ENCODE measurements around the gene AXDND1. TPM values are rescaled to one million over a fixed set of nuclear protein-coding genes. Genes with fewer than 3 reads are reported as not detected.
"Not testable (repeated sequence)": the region's sequence is repeated elsewhere in the genome, so short reads cannot be mapped to it uniquely, and the experiment has no call there.

AXDND1 gene
- total and polyA plus RNA-seq, 2 of the 8 experiments (the other 6 are each of a cell fraction or from before 2014, with no cell fraction given) = 0.61 TPM; not detected in 1

DNA sequence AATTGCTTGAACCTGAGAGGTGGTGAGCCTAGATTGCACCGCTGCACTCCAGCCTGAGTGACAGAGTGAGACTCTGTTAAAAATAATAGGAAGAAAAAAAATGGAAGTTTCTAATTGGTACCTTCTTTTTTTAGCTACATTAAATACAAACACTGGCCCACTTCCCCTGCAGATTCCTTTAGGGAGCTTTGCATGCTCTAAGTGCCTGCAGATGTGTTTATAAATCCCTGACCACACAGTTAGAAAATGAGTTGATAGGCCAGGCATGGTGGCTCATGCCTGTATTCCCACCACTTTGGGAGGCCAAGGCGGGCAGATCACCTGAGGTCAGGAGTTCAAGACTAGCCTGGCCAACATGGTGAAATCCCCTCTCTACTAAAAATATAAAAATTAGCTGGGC lies 4.1 kb upstream of the AXDND1 start:
- H3K27ac ChIP-seq (ENCODE audit: low read depth, low read length); H4K91ac ChIP-seq (replicated peaks; ENCODE audit: insufficient read length, low read length); H2BK5ac ChIP-seq (ENCODE audit: low read depth, low read length); H3K4ac ChIP-seq (replicated peaks; ENCODE audit: insufficient read length, low read depth, low read length); H3K27me3 ChIP-seq (replicated peaks in 1 of 4; ENCODE audit: control insufficient read depth in 3 of 4, extremely low read depth in 1 of 4, insufficient read depth in 3 of 4, low read length in 3 of 4); H3K18ac ChIP-seq (ENCODE audit: extremely low read depth, low read length); H4K20me1 ChIP-seq (replicated peaks in 1 of 2; ENCODE audit: control insufficient read depth in 1 of 2, insufficient read depth in 2 of 2, low read length in 2 of 2); H3K4me1 ChIP-seq (replicated peaks in 1 of 4; ENCODE audit: control insufficient read depth in 3 of 4, insufficient read depth in 4 of 4, low read length in 3 of 4); H3K23ac ChIP-seq (ENCODE audit: insufficient read length); POLR2A ChIA-PET (ENCODE audit: partially characterized antibody); H2BK12ac ChIP-seq (ENCODE audit: low read depth, low read length); H3K56ac ChIP-seq (replicated peaks; ENCODE audit: insufficient read length, low read depth, low read length); H3K23me2 ChIP-seq (ENCODE audit: low read depth, low read length); H3K79me2 ChIP-seq (ENCODE audit: control insufficient read depth in 1 of 2, insufficient read depth in 2 of 2, low read length in 2 of 2); H3K4me3 ChIP-seq (ENCODE audit: extremely low read depth in 1 of 4, insufficient read depth in 2 of 4, low read depth in 3 of 4, low read length in 4 of 4); H3K9ac ChIP-seq (replicated peaks in 1 of 4; ENCODE audit: extremely low read depth in 1 of 4, low read depth in 3 of 4, low read length in 3 of 4); H2AFZ ChIP-seq (ENCODE audit: low read length); H2BK15ac ChIP-seq (ENCODE audit: low read length); H3K4me2 ChIP-seq (ENCODE audit: insufficient read depth in 1 of 2, low read depth in 2 of 2, low read length in 2 of 2); FAIRE-seq; H3K36me3 ChIP-seq (ENCODE audit: control insufficient read depth in 2 of 4, insufficient read depth in 4 of 4, low read length in 3 of 4); H3K14ac ChIP-seq (ENCODE audit: insufficient read length); H2BK20ac ChIP-seq (ENCODE audit: low read length); H4K8ac ChIP-seq (ENCODE audit: extremely low read depth, insufficient read depth, low read length); H4K5ac ChIP-seq (ENCODE audit: insufficient read length, low read depth, low read length); H2BK120ac ChIP-seq (replicated peaks; ENCODE audit: low read depth, low read length); H2AK5ac ChIP-seq (ENCODE audit: low read depth, low read length); DNase-seq (ENCODE audit: low read depth in 1 of 2, low spot score in 2 of 2); H3K79me1 ChIP-seq (ENCODE audit: low read depth, low read length); H3K9me3 ChIP-seq (ENCODE audit: insufficient read depth in 2 of 2, low read depth in 1 of 2, low read length in 1 of 2): not testable (repeated sequence)
- CTCF ChIA-PET (ENCODE audit: partially characterized antibody) = interaction anchor here (1.2 kb wide), 1 partner anchor 281 kb away, joined by 3 read pairs; no protein-coding TSS in a partner anchor
- 97% methylated on average over 2 of the region's 2 CpGs; no CpG with 5 or more reads in 1 of the 2 experiments for WGBS, 2 experiments (ENCODE audit: extremely low coverage in 1 of 2, insufficient coverage in 1 of 2, insufficient read length in 1 of 2, insufficient replicate concordance in 2 of 2, low coverage in 1 of 2, low lambda C conversion rate in 2 of 2, missing lambda C conversion rate in 1 of 2)
